ENCODE data around the gene BSX. TPM values are rescaled to one million over a fixed set of nuclear protein-coding genes. Genes with fewer than 3 reads are reported as not detected.

The BSX gene
- total RNA-seq = not detected in 2 replicates
- not detected in 2 replicates for polyA plus RNA-seq

DNA sequence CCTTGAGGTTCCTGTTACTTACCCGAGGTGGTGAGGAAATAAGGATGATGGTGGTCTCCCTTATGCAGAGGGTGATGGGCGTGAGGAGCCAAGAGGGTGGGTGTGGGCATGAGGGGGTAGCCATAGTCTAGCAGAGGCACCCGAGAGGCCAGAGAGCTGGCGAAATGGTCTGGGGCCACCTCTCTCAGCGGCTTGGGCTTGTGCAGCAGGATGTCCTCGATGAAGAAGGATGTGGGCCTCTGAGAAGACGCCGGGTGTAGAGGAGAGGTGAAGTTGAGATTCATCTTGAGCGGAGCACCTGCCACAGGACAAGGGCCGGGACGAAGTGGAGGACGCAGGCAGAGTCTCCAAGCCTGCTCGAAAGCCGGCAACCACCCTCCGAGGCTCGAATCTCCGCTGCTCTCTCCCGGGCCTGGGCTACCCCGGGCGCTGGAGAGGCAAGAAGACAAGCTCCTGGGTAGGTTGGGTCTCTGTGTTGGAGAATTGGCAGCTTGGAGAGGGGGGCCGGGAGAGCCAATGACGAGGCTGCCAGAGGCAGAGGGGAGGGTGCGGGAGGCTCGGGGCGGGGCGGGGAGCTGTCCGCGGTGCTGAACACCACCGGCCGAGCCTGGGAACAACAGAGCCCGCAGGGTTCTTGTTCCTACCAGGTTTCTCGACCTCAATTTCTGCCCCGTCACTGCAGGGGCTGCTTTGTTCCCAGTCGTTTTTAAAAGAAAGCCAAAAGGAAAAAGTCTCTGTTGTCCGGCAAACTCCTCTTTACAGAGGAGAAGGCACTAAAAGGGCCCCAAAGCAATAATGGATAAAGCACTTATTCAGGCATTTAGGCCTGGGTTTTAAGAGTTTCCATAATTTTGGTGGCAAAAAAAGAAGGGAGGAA, at the start of gene BSX:
Gene BSX (minus strand): TSS at position 447 of the 877 bp plus-strand sequence. CDS start 163 bp downstream, at position 284.
- peaks cover 10% of the 10 kb centered on the region for H3K4me1 ChIP-seq (ENCODE audit: insufficient read depth)
- TF ChIP-seq EZH2 (IDR thresholded peaks at IDR 0.05; ENCODE audit: borderline replicate concordance) (peak; percentile 42), EZH2phosphoT487 (IDR thresholded peaks at IDR 0.05; ENCODE audit: low read depth, severe bottlenecking, unreplicated experiment) (no peak)
- H3K36me3 ChIP-seq (replicated peaks; ENCODE audit: insufficient read depth, low read depth) = no peaks in the 10 kb centered on the region
- WGBS (ENCODE audit: low lambda C conversion rate, missing lambda C conversion rate) = 12% methylated on average over 30 of the region's 35 CpGs
- H2AFZ ChIP-seq = no peak within 1 kb of the TSS
- H4K20me1 ChIP-seq (ENCODE audit: insufficient read depth, poor library complexity, severe bottlenecking) = no peaks in the 10 kb centered on the region
- H3K27me3 ChIP-seq = peaks cover 97% of the 10 kb centered on the region
- no peak within 1 kb of the TSS for H3K27ac ChIP-seq
- no peaks in the 10 kb centered on the region for H3K79me2 ChIP-seq
- no peak within 1 kb of the TSS for H3K4me3 ChIP-seq
- peak within 1 kb of the TSS; percentile 70 for H3K4me2 ChIP-seq
- DNase-seq (ENCODE audit: low spot score) = peak; percentile 77
- H3K9me2 ChIP-seq (replicated peaks; ENCODE audit: insufficient read depth) = no peaks in the 10 kb centered on the region
- H3K9me3 ChIP-seq (ENCODE audit: low read depth) = no peaks in the 10 kb centered on the region

- TF ChIP-seq EZH2 (IDR thresholded peaks at IDR 0.05; ENCODE audit: borderline replicate concordance) (no peak), CTCF (IDR thresholded peaks at IDR 0.05; ENCODE audit: poor library complexity) (no peak), EZH2phosphoT487 (IDR thresholded peaks at IDR 0.05; ENCODE audit: low read depth, severe bottlenecking, unreplicated experiment) (no peak)
- DNase-seq (ENCODE audit: low spot score) = no peak
- no peaks in the 10 kb centered on the region for H4K20me1 ChIP-seq (ENCODE audit: insufficient read depth, poor library complexity, severe bottlenecking)
- H3K4me3 ChIP-seq = no peak overlapping the region
- no peaks in the 10 kb centered on the region for H3K27me3 ChIP-seq
- H3K79me2 ChIP-seq = no peaks in the 10 kb centered on the region
- no peaks in the 10 kb centered on the region for H3K9me3 ChIP-seq (ENCODE audit: low read depth)
- H3K36me3 ChIP-seq (replicated peaks; ENCODE audit: insufficient read depth, low read depth) = no peaks in the 10 kb centered on the region
- H3K4me2 ChIP-seq = no peak overlapping the region
- no peak overlapping the region for H2AFZ ChIP-seq
- H3K4me1 ChIP-seq (ENCODE audit: insufficient read depth) = no peaks in the 10 kb centered on the region
- no peaks in the 10 kb centered on the region for H3K9me2 ChIP-seq (replicated peaks; ENCODE audit: insufficient read depth)
- no peak overlapping the region for H3K27ac ChIP-seq
- 76% methylated on average over 4 of the region's 4 CpGs for WGBS (ENCODE audit: low lambda C conversion rate, missing lambda C conversion rate)
Measured at GRCh38 chr11:123030517-123030916, 48.9 kb upstream of the BSX start.

DNA sequence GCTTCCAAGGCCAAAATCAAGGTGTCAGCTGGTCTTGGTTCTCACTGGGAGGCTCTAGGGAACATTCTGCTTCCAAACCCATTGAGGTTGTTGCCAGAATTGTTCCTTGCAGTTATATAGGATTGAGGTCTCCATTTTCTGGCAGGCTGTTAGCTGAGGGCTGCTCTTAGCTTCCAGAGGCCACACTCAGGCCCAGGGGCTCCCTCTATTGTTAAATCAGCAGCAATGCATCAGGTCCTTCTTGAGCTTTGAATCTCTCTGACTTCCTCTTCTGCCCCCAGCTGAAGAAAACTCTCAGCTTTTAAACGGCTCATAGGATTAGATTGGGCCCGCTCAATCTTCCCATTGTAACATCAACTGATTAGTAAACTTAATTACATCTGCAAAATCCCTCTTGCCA, 39.3 kb upstream of the BSX start:
- Histone ChIP-seq H3K4me2 (no peak overlapping the region), H3K9me2 (replicated peaks; ENCODE audit: insufficient read depth) (no peaks in the 10 kb centered on the region), H3K4me3 (no peak overlapping the region), H3K27me3 (no peaks in the 10 kb centered on the region), H3K4me1 (ENCODE audit: insufficient read depth) (no peaks in the 10 kb centered on the region), H3K27ac (no peak overlapping the region), H2AFZ (no peak overlapping the region), H3K36me3 (replicated peaks; ENCODE audit: insufficient read depth, low read depth) (no peaks in the 10 kb centered on the region), H4K20me1 (ENCODE audit: insufficient read depth, poor library complexity, severe bottlenecking) (no peaks in the 10 kb centered on the region), H3K79me2 (no peaks in the 10 kb centered on the region), H3K9me3 (ENCODE audit: low read depth) (no peaks in the 10 kb centered on the region)
- peak; percentile 66 for DNase-seq (ENCODE audit: low spot score)
- WGBS (ENCODE audit: low lambda C conversion rate, missing lambda C conversion rate) = 53% methylated on average over 2 of the region's 2 CpGs
- TF ChIP-seq EZH2 (IDR thresholded peaks at IDR 0.05; ENCODE audit: borderline replicate concordance) = no peak
- peak; percentile 46 for TF ChIP-seq CTCF (IDR thresholded peaks at IDR 0.05; ENCODE audit: poor library complexity)
- no peak for TF ChIP-seq EZH2phosphoT487 (IDR thresholded peaks at IDR 0.05; ENCODE audit: low read depth, severe bottlenecking, unreplicated experiment)

GRCh38 chr11:123018702-123019101, 37.1 kb upstream of the BSX start:
- Histone ChIP-seq H3K36me3 (replicated peaks; ENCODE audit: insufficient read depth, low read depth) (no peaks in the 10 kb centered on the region), H3K27ac (no peak overlapping the region), H3K9me2 (replicated peaks; ENCODE audit: insufficient read depth) (no peaks in the 10 kb centered on the region), H3K27me3 (no peaks in the 10 kb centered on the region), H3K4me3 (no peak overlapping the region), H2AFZ (no peak overlapping the region), H3K4me1 (ENCODE audit: insufficient read depth) (no peaks in the 10 kb centered on the region), H3K4me2 (no peak overlapping the region), H3K79me2 (no peaks in the 10 kb centered on the region), H3K9me3 (ENCODE audit: low read depth) (no peaks in the 10 kb centered on the region), H4K20me1 (ENCODE audit: insufficient read depth, poor library complexity, severe bottlenecking) (no peaks in the 10 kb centered on the region)
- TF ChIP-seq CTCF (IDR thresholded peaks at IDR 0.05; ENCODE audit: poor library complexity) = no peak
- TF ChIP-seq EZH2phosphoT487 (IDR thresholded peaks at IDR 0.05; ENCODE audit: low read depth, severe bottlenecking, unreplicated experiment) = no peak
- TF ChIP-seq EZH2 (IDR thresholded peaks at IDR 0.05; ENCODE audit: borderline replicate concordance) = no peak
- DNase-seq (ENCODE audit: low spot score) = no peak
- WGBS (ENCODE audit: low lambda C conversion rate, missing lambda C conversion rate) = 92% methylated on average over 9 of the region's 9 CpGs

Measured in hepatocyte (in vitro differentiated cells).